Measurements from ENCODE around the gene CRYBG3.

GRCh38 chr3:97969541-97969940 lies 147.7 kb downstream of the CRYBG3 start:
- TF ChIP-seq, protein P1, sequence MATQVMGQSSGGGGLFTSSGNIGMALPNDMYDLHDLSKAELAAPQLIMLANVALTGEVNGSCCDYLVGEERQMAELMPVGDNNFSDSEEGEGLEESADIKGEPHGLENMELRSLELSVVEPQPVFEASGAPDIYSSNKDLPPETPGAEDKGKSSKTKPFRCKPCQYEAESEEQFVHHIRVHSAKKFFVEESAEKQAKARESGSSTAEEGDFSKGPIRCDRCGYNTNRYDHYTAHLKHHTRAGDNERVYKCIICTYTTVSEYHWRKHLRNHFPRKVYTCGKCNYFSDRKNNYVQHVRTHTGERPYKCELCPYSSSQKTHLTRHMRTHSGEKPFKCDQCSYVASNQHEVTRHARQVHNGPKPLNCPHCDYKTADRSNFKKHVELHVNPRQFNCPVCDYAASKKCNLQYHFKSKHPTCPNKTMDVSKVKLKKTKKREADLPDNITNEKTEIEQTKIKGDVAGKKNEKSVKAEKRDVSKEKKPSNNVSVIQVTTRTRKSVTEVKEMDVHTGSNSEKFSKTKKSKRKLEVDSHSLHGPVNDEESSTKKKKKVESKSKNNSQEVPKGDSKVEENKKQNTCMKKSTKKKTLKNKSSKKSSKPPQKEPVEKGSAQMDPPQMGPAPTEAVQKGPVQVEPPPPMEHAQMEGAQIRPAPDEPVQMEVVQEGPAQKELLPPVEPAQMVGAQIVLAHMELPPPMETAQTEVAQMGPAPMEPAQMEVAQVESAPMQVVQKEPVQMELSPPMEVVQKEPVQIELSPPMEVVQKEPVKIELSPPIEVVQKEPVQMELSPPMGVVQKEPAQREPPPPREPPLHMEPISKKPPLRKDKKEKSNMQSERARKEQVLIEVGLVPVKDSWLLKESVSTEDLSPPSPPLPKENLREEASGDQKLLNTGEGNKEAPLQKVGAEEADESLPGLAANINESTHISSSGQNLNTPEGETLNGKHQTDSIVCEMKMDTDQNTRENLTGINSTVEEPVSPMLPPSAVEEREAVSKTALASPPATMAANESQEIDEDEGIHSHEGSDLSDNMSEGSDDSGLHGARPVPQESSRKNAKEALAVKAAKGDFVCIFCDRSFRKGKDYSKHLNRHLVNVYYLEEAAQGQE (IDR thresholded peaks at IDR 0.05; ENCODE audit: low read depth), result no peak
- TF ChIP-seq EP300 (IDR thresholded peaks at IDR 0.05; ENCODE audit: borderline replicate concordance) (no peak), USF1 (IDR thresholded peaks at IDR 0.05) (no peak), CEBPB (IDR thresholded peaks at IDR 0.05) (no peak), RAD21 (IDR thresholded peaks at IDR 0.05; ENCODE audit: low read depth) (no peak), YY1 (IDR thresholded peaks at IDR 0.05; ENCODE audit: low read depth) (no peak), FOXM1 (IDR thresholded peaks at IDR 0.05; ENCODE audit: borderline replicate concordance, low read depth) (no peak), CREB1 (IDR thresholded peaks at IDR 0.05; ENCODE audit: low read depth) (no peak), EGR1 (IDR thresholded peaks at IDR 0.05) (no peak)
- TF ChIP-seq, protein P2, sequence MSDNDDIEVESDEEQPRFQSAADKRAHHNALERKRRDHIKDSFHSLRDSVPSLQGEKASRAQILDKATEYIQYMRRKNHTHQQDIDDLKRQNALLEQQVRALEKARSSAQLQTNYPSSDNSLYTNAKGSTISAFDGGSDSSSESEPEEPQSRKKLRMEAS (IDR thresholded peaks at IDR 0.05), result no peak
